H9 (cell line): ENCODE results near the gene CHADL. TPM values are rescaled to one million over a fixed set of nuclear protein-coding genes. Genes with fewer than 3 reads are reported as not detected.
A peak's percentile ranks its signal among the peaks of the same experiment; 100 is the strongest.

Experiments used
- DNase-seq: peaks from one replicate; pipeline ENCODE4 v3.0.0-alpha.2; 2017
- H2AFZ ChIP-seq: one replicate; pipeline ENCODE4 v1.6.1; 2013; ENCODE audit warnings: mild to moderate bottlenecking, low read length, control low read depth, moderate library complexity
- H2AK5ac ChIP-seq: 2 replicates; pipeline ENCODE4 v1.6.1; 2013; ENCODE audit warnings: low read length, control low read depth, mixed read lengths; ENCODE audit not compliant: insufficient read length
- H2BK120ac ChIP-seq: one replicate; pipeline ENCODE4 v1.6.1; 2013; ENCODE audit warnings: low read depth, mild to moderate bottlenecking, low read length, control low read depth, inconsistent platforms; ENCODE audit not compliant: poor library complexity, severe bottlenecking
- H2BK12ac ChIP-seq: 2 replicates; pipeline ENCODE4 v1.6.1; 2013; ENCODE audit warnings: low read length, control low read depth, mixed read lengths, low read depth; ENCODE audit not compliant: insufficient read length
- H2BK15ac ChIP-seq: 2 replicates; pipeline ENCODE4 v1.6.1; 2013; ENCODE audit warnings: low read depth, low read length, control low read depth
- H2BK20ac ChIP-seq: one replicate; pipeline ENCODE4 v1.6.1; 2013; ENCODE audit warnings: low read depth, mild to moderate bottlenecking, low read length, control low read depth, inconsistent platforms; ENCODE audit not compliant: poor library complexity, severe bottlenecking
- H2BK5ac ChIP-seq: 2 replicates; pipeline ENCODE4 v1.6.1; 2013; ENCODE audit warnings: low read length, control low read depth, mixed read lengths; ENCODE audit not compliant: insufficient read length
- H3K14ac ChIP-seq: 2 replicates; pipeline ENCODE4 v1.6.1; 2013; ENCODE audit warnings: low read length, control low read depth; ENCODE audit not compliant: insufficient read depth
- H3K18ac ChIP-seq: 2 replicates; pipeline ENCODE4 v1.6.1; 2013; ENCODE audit warnings: low read depth, mild to moderate bottlenecking, mixed read lengths, low read length, control low read depth; ENCODE audit not compliant: insufficient read length
- H3K23ac ChIP-seq: 2 replicates; pipeline ENCODE4 v1.6.1; 2013; ENCODE audit warnings: low read length, control low read depth, mixed read lengths, low read depth; ENCODE audit not compliant: insufficient read length
- H3K23me2 ChIP-seq: 2 replicates; pipeline ENCODE4 v1.6.1; 2013; ENCODE audit warnings: low read depth, mild to moderate bottlenecking, mixed read lengths, low read length, control low read depth; ENCODE audit not compliant: insufficient read length, poor library complexity, severe bottlenecking
- H3K27ac ChIP-seq: 2 replicates; pipeline ENCODE4 v1.5.1; 2013; ENCODE audit warnings: low read length, control low read depth, mixed read lengths, low read depth; ENCODE audit not compliant: insufficient read length
- H3K27me3 ChIP-seq: 2 replicates; pipeline ENCODE4 v1.6.1; 2013; ENCODE audit warnings: low read length, control low read depth, inconsistent platforms; ENCODE audit not compliant: insufficient read depth
- H3K4ac ChIP-seq: 2 replicates; pipeline ENCODE4 v1.6.1; 2013; ENCODE audit warnings: low read depth, mild to moderate bottlenecking, control low read depth, inconsistent platforms, low read length, moderate library complexity
- H3K4me1 ChIP-seq: 2 replicates; pipeline ENCODE4 v1.6.1; 2013; ENCODE audit warnings: low read length, control low read depth, inconsistent platforms; ENCODE audit not compliant: insufficient read depth
- H3K4me2 ChIP-seq: 2 replicates; pipeline ENCODE4 v1.6.1; 2013; ENCODE audit warnings: low read length, control low read depth, mixed read lengths; ENCODE audit not compliant: insufficient read length, insufficient read depth
- H3K56ac ChIP-seq: 2 replicates; pipeline ENCODE4 v1.6.1; 2013; ENCODE audit warnings: low read depth, mild to moderate bottlenecking, mixed read lengths, low read length, control low read depth; ENCODE audit not compliant: insufficient read length
- H3K79me1 ChIP-seq: 2 replicates; pipeline ENCODE4 v1.6.1; 2013; ENCODE audit warnings: low read depth, mild to moderate bottlenecking, moderate library complexity, low read length, control low read depth, inconsistent platforms; ENCODE audit not compliant: insufficient read depth, poor library complexity, severe bottlenecking
- H3K79me2 ChIP-seq: 2 replicates; pipeline ENCODE4 v1.6.1; 2013; ENCODE audit warnings: low read length, control low read depth, inconsistent platforms; ENCODE audit not compliant: insufficient read depth
- H3K9ac ChIP-seq: 2 replicates; pipeline ENCODE4 v1.6.1; 2013; ENCODE audit warnings: low read length, control low read depth, mixed read lengths; ENCODE audit not compliant: insufficient read length; ENCODE audit errors: extremely low read depth
- H3K9me3 ChIP-seq: one replicate; pipeline ENCODE4 v1.6.1; 2013; ENCODE audit warnings: low read depth, low read length, inconsistent platforms; ENCODE audit not compliant: control insufficient read depth
- H3T11ph ChIP-seq: one replicate; pipeline ENCODE4 v1.6.1; 2013; ENCODE audit warnings: mild to moderate bottlenecking, low read length, control low read depth, inconsistent platforms
- H4K20me1 ChIP-seq: one replicate; pipeline ENCODE4 v1.6.1; 2013; ENCODE audit not compliant: control insufficient read depth, insufficient read length, insufficient read depth
- H4K5ac ChIP-seq: 2 replicates; pipeline ENCODE4 v1.6.1; 2013; ENCODE audit warnings: low read depth, mild to moderate bottlenecking, mixed read lengths, low read length, control low read depth; ENCODE audit not compliant: insufficient read length
- H4K8ac ChIP-seq: replicated peaks from 2 replicates; pipeline ENCODE4 v1.6.1; 2013; ENCODE audit warnings: low read length, control low read depth, mixed read lengths, low read depth; ENCODE audit not compliant: insufficient read length
- H4K91ac ChIP-seq: 2 replicates; pipeline ENCODE4 v1.6.1; 2013; ENCODE audit warnings: low read depth, mild to moderate bottlenecking, moderate library complexity, mixed read lengths, low read length, control low read depth; ENCODE audit not compliant: insufficient read length
- H3K27ac Mint-ChIP-seq, 3 experiments: 2 replicates in 2 of 3; 3 replicates in 1 of 3; pipeline ENCODE4 v1.8.0; 2020 to 2021; ENCODE audit warnings: mixed read lengths in 3 of 3, mild to moderate bottlenecking in 1 of 3, moderate library complexity in 1 of 3
- H3K27me3 Mint-ChIP-seq: 2 replicates; pipeline ENCODE4 v1.8.0; 2021; ENCODE audit warnings: low read depth, mild to moderate bottlenecking, moderate library complexity, mixed read lengths
- H3K36me3 Mint-ChIP-seq, 3 experiments: 2 replicates in 2 of 3; 3 replicates in 1 of 3; pipeline ENCODE4 v1.8.0; 2020 to 2021; ENCODE audit warnings: low read depth in 3 of 3, mixed read lengths in 3 of 3; ENCODE audit not compliant: insufficient read depth in 1 of 3
- H3K4me1 Mint-ChIP-seq, 2 experiments: 2 replicates each; pipeline ENCODE4 v1.8.0; 2020; ENCODE audit warnings: mixed read lengths in 2 of 2
- H3K4me3 Mint-ChIP-seq, 2 experiments: 2 replicates in 1 of 2; 3 replicates in 1 of 2; pipeline ENCODE4 v1.8.0; 2020 to 2021; ENCODE audit warnings: mild to moderate bottlenecking in 2 of 2, mixed read lengths in 2 of 2, moderate library complexity in 1 of 2
- H3K9me3 Mint-ChIP-seq, 2 experiments: 2 replicates in 1 of 2; 3 replicates in 1 of 2; pipeline ENCODE4 v1.8.0; 2020; ENCODE audit warnings: mild to moderate bottlenecking in 2 of 2, mixed read lengths in 2 of 2, moderate library complexity in 1 of 2
- CTCF ChIP-seq: fragments of 200-600 bp; sonication (generic); conservative IDR thresholded peaks from 3 replicates; pipeline ENCODE4 v1.8.0; 2021; ENCODE audit warnings: antibody characterized with exemption, mild to moderate bottlenecking
- WGBS: extraction: QIAGEN DNeasy Blood & Tissue Kit; methylation state at CpG from one replicate; pipeline ENCODE4 v1.1.7; 2013; ENCODE audit warnings: missing lambda C conversion rate, low lambda C conversion rate, mixed read lengths; ENCODE audit not compliant: insufficient read length; ENCODE audit errors: extremely low coverage; 5-methylcytosine and 5-hydroxymethylcytosine counted together
- total RNA-seq: library from RNA; stranded (reverse); gene quantifications from 2 replicates; pipeline ENCODE4 v1.2.1, GENCODE V29; 2021

Gene CHADL
- total RNA-seq, 1 experiment from 2014 or later: 1.6 TPM

GRCh38 chr22:41257696-41258095 lies 17.0 kb upstream of the CHADL start:
- Histone ChIP-seq H3K4ac (no peak overlapping the region), H3K56ac (no peak overlapping the region), H3K27me3 (no peaks in the 10 kb centered on the region), H4K91ac (no peak overlapping the region), H4K5ac (no peak overlapping the region), H3K79me1 (no peaks in the 10 kb centered on the region), H3K23me2 (no peaks in the 10 kb centered on the region), H2BK20ac (no peak overlapping the region), H3K14ac (no peak overlapping the region), H4K20me1 (no peaks in the 10 kb centered on the region), H3K27ac (no peak overlapping the region), H2BK120ac (no peak overlapping the region), H3K23ac (no peak overlapping the region), H2BK5ac (no peak overlapping the region), H2BK12ac (no peak overlapping the region), H3K18ac (no peak overlapping the region), H3K4me2 (no peak overlapping the region), H2AFZ (no peak overlapping the region), H2AK5ac (no peak overlapping the region), H3K9ac (no peak overlapping the region), H3K79me2 (no peaks in the 10 kb centered on the region), H3K4me1 (no peaks in the 10 kb centered on the region), H4K8ac (no peak overlapping the region), H3T11ph (no peak overlapping the region), H3K9me3 (no peaks in the 10 kb centered on the region), H2BK15ac (no peak overlapping the region)
- Mint-ChIP-seq H3K4me1 (peaks cover 6 to 17% of the 10 kb centered on the region in 2 experiments; a peak in 3 of 4 replicates), H3K4me3 (no peak overlapping the region; a peak in 1 of 5 replicates), H3K27me3 (no peaks in the 10 kb centered on the region), H3K27ac (peak overlapping the region; percentile 18 to 88 (median 84); a peak in 4 of 7 replicates), H3K36me3 (peaks cover 62 to 98% (median 85%) of the 10 kb centered on the region in 3 experiments), H3K9me3 (no peaks in the 10 kb centered on the region)
- TF ChIP-seq CTCF: no peak
- DNase-seq: no peak
- no CpG with 5 or more reads among the region's 11 CpGs for WGBS
